Fibroblast of lung (primary cell): Measurements from ENCODE around the gene PGAP1.

ENCODE experiments used
- CTCF ChIP-seq, 2 donors: IDR thresholded peaks in 1 of 2; conservative IDR thresholded peaks in 1 of 2; 1 replicate in 1 of 2; 2 replicates in 1 of 2; pipeline ENCODE4 v1.5.1; 2011 to 2012; ENCODE audit warnings: low read length in 2 of 2, control low read depth in 1 of 2, inconsistent platforms in 1 of 2, low read depth in 1 of 2, mild to moderate bottlenecking in 1 of 2
- EZH2 ChIP-seq: IDR thresholded peaks from 2 replicates; pipeline ENCODE4 v1.5.1; 2012; ENCODE audit warnings: low read length, control low read depth, mild to moderate bottlenecking; ENCODE audit errors: missing control alignments

- no peak for TF ChIP-seq EZH2
- TF ChIP-seq CTCF (conservative IDR thresholded peaks at IDR 0.05 in 1 of 2, IDR thresholded peaks at IDR 0.05 in 1 of 2; ENCODE audit: low read depth in 1 of 2, low read length in 2 of 2): no peak
These were observed 86.9 kb downstream of the PGAP1 start for GRCh38 chr2:196839574-196839973.
